GM23338 (cell line): ENCODE measurements around the gene PNPLA3. TPM values are rescaled to one million over a fixed set of nuclear protein-coding genes. Genes with fewer than 3 reads are reported as not detected.

Source experiments
- ATAC-seq: fragments of 200-7000 bp; cut with Tn5 transposase; 3 replicates; pipeline ENCODE4 v1.9.1; 2020
- DNase-seq: peaks from one replicate; pipeline ENCODE4 v3.0.0-alpha.2; 2015; ENCODE audit warnings: low spot score
- H2AFZ ChIP-seq: fragments of 200-600 bp; sonication (generic); 2 replicates; pipeline ENCODE4 v1.8.0; 2016; ENCODE audit warnings: antibody characterized with exemption, mild to moderate bottlenecking, moderate library complexity
- H3F3A ChIP-seq: fragments of 200-600 bp; sonication (generic); replicated peaks from 2 replicates; pipeline ENCODE4 v1.8.0; 2017; ENCODE audit warnings: antibody characterized with exemption, mixed run types, low read depth
- H3K27ac ChIP-seq: fragments of 200-600 bp; sonication (generic); 2 replicates; pipeline ENCODE4 v1.6.1; 2016; ENCODE audit warnings: low read depth
- H3K27me3 ChIP-seq: fragments of 200-600 bp; sonication (generic); 2 replicates; pipeline ENCODE4 v1.8.0; 2016; ENCODE audit warnings: mild to moderate bottlenecking, mixed run types, moderate library complexity; ENCODE audit not compliant: insufficient read depth
- H3K36me3 ChIP-seq: fragments of 200-600 bp; sonication (generic); 2 replicates; pipeline ENCODE4 v1.8.0; 2016; ENCODE audit warnings: mild to moderate bottlenecking; ENCODE audit not compliant: insufficient read depth
- H3K4me1 ChIP-seq: fragments of 200-600 bp; sonication (generic); 2 replicates; pipeline ENCODE4 v1.8.0; 2016; ENCODE audit warnings: mild to moderate bottlenecking, moderate library complexity; ENCODE audit not compliant: insufficient read depth
- H3K4me2 ChIP-seq: fragments of 200-600 bp; sonication (generic); 2 replicates; pipeline ENCODE4 v1.7.1; 2017; ENCODE audit warnings: mixed run types
- H3K4me3 ChIP-seq: fragments of 200-600 bp; sonication (generic); 2 replicates; pipeline ENCODE4 v1.6.1; 2016; ENCODE audit warnings: mixed run types
- H3K79me2 ChIP-seq: fragments of 200-600 bp; sonication (generic); replicated peaks from 2 replicates; pipeline ENCODE4 v1.8.0; 2017; ENCODE audit warnings: mild to moderate bottlenecking; ENCODE audit not compliant: insufficient read depth
- H3K9me2 ChIP-seq: fragments of 200-600 bp; sonication (generic); 2 replicates; pipeline ENCODE4 v1.8.0; 2017; ENCODE audit not compliant: insufficient read depth
- H4K20me1 ChIP-seq: fragments of 200-600 bp; sonication (generic); replicated peaks from 2 replicates; pipeline ENCODE4 v1.8.0; 2017; ENCODE audit warnings: mild to moderate bottlenecking; ENCODE audit not compliant: insufficient read depth
- H3K27ac Mint-ChIP-seq: 2 replicates; pipeline ENCODE4 v1.8.0; 2020; ENCODE audit warnings: inconsistent platforms, mild to moderate bottlenecking, moderate library complexity, mixed read lengths
- H3K27me3 Mint-ChIP-seq: 3 replicates; pipeline ENCODE4 v1.8.0; 2022; ENCODE audit warnings: low read depth, mild to moderate bottlenecking, moderate library complexity, mixed read lengths, inconsistent platforms; ENCODE audit not compliant: insufficient read depth, poor library complexity
- H3K36me3 Mint-ChIP-seq: 3 replicates; pipeline ENCODE4 v1.8.0; 2021; ENCODE audit warnings: low read depth, mild to moderate bottlenecking, inconsistent platforms, moderate library complexity, mixed read lengths
- H3K4me1 Mint-ChIP-seq: 3 replicates; pipeline ENCODE4 v1.8.0; 2020; ENCODE audit warnings: mild to moderate bottlenecking, inconsistent platforms, mixed read lengths
- H3K4me3 Mint-ChIP-seq: 3 replicates; pipeline ENCODE4 v1.8.0; 2021; ENCODE audit warnings: moderate library complexity, mild to moderate bottlenecking, inconsistent platforms, mixed read lengths
- H3K9me3 Mint-ChIP-seq: 3 replicates; pipeline ENCODE4 v1.8.0; 2020; ENCODE audit warnings: moderate library complexity, mild to moderate bottlenecking, inconsistent platforms, mixed read lengths
- EZH2 ChIP-seq: fragments of 200-600 bp; sonication (generic); IDR thresholded peaks from one replicate; pipeline ENCODE4 v1.8.0; 2017; ENCODE audit warnings: antibody characterized with exemption, mild to moderate bottlenecking, low read depth; ENCODE audit not compliant: unreplicated experiment
- POLR2AphosphoS5 ChIP-seq: IDR thresholded peaks from 2 replicates; pipeline ENCODE4 v1.6.1; 2016; ENCODE audit warnings: antibody characterized with exemption, low read depth
- REST ChIP-seq: IDR thresholded peaks from one replicate; pipeline ENCODE4 v1.6.1; 2018; ENCODE audit warnings: antibody characterized with exemption; ENCODE audit not compliant: unreplicated experiment
- STAT1 ChIP-seq: IDR thresholded peaks from one replicate; pipeline ENCODE4 v1.6.1; 2016; ENCODE audit warnings: antibody characterized with exemption; ENCODE audit not compliant: unreplicated experiment
- ZNF114 ChIP-seq: fragments of 250-450 bp; sonication (Bioruptor Pico); IDR thresholded peaks from 2 replicates; pipeline ENCODE4 v1.5.0; 2020; ENCODE audit warnings: mild to moderate bottlenecking, moderate library complexity
- polyA plus RNA-seq: library from polyadenylated mRNA; unstranded; fragments of >200 nt; fragmentation: Nextera tagmentation; extraction: Ambion mirVana; gene quantifications from 2 replicates; pipeline ENCODE4 v1.2.1, GENCODE V29; 2016
- total RNA-seq: library from RNA; depleted of rRNA; stranded (reverse); fragments of >200 nt; shearing (Covaris generic); gene quantifications from 2 replicates; pipeline ENCODE4 v1.2.3, GENCODE V29; 2014
- TF ChIP-seq, protein P1 (sequence below), 2 experiments: fragments of 200-600 bp in 1 of 2; sonication (generic) in 1 of 2; conservative IDR thresholded peaks; 2 replicates each; pipeline versions ENCODE4 v1.5.1 to v1.6.1; 2016 to 2017; ENCODE audit warnings: antibody characterized with exemption in 2 of 2, low read depth in 2 of 2, mild to moderate bottlenecking in 2 of 2, moderate library complexity in 1 of 2
- TF ChIP-seq, protein P2 (sequence below): fragments of 250-450 bp; sonication (Bioruptor Pico); IDR thresholded peaks from 2 replicates; pipeline ENCODE4 v1.5.0; 2020; ENCODE audit warnings: mild to moderate bottlenecking, moderate library complexity

PNPLA3 gene
- total and polyA plus RNA-seq, 2 experiments from 2014 or later, result 17.7 to 23.4 TPM

- peaks cover 63% of the 10 kb centered on the region for H3K79me2 ChIP-seq
- no peak overlapping the region for H3K27ac ChIP-seq
- H3K4me2 ChIP-seq, result peak overlapping the region; percentile 97
- H3K4me1 Mint-ChIP-seq, result peaks cover 27% of the 10 kb centered on the region
- H3F3A ChIP-seq, result peaks cover 9% of the 10 kb centered on the region
- no peaks in the 10 kb centered on the region for H3K9me3 Mint-ChIP-seq
- no peaks in the 10 kb centered on the region for H3K36me3 ChIP-seq
- no peaks in the 10 kb centered on the region for H3K27me3 ChIP-seq
- no peak for TF ChIP-seq REST
- TF ChIP-seq, protein P1, sequence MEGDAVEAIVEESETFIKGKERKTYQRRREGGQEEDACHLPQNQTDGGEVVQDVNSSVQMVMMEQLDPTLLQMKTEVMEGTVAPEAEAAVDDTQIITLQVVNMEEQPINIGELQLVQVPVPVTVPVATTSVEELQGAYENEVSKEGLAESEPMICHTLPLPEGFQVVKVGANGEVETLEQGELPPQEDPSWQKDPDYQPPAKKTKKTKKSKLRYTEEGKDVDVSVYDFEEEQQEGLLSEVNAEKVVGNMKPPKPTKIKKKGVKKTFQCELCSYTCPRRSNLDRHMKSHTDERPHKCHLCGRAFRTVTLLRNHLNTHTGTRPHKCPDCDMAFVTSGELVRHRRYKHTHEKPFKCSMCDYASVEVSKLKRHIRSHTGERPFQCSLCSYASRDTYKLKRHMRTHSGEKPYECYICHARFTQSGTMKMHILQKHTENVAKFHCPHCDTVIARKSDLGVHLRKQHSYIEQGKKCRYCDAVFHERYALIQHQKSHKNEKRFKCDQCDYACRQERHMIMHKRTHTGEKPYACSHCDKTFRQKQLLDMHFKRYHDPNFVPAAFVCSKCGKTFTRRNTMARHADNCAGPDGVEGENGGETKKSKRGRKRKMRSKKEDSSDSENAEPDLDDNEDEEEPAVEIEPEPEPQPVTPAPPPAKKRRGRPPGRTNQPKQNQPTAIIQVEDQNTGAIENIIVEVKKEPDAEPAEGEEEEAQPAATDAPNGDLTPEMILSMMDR (conservative IDR thresholded peaks at IDR 0.05; ENCODE audit: low read depth in 2 of 2), result no peak
- TF ChIP-seq EZH2, result no peak
- no peak for TF ChIP-seq ZNF114 (CRISPR knock-in tag)
- no peak for TF ChIP-seq POLR2AphosphoS5
- no peak for TF ChIP-seq STAT1
- TF ChIP-seq, protein P2, sequence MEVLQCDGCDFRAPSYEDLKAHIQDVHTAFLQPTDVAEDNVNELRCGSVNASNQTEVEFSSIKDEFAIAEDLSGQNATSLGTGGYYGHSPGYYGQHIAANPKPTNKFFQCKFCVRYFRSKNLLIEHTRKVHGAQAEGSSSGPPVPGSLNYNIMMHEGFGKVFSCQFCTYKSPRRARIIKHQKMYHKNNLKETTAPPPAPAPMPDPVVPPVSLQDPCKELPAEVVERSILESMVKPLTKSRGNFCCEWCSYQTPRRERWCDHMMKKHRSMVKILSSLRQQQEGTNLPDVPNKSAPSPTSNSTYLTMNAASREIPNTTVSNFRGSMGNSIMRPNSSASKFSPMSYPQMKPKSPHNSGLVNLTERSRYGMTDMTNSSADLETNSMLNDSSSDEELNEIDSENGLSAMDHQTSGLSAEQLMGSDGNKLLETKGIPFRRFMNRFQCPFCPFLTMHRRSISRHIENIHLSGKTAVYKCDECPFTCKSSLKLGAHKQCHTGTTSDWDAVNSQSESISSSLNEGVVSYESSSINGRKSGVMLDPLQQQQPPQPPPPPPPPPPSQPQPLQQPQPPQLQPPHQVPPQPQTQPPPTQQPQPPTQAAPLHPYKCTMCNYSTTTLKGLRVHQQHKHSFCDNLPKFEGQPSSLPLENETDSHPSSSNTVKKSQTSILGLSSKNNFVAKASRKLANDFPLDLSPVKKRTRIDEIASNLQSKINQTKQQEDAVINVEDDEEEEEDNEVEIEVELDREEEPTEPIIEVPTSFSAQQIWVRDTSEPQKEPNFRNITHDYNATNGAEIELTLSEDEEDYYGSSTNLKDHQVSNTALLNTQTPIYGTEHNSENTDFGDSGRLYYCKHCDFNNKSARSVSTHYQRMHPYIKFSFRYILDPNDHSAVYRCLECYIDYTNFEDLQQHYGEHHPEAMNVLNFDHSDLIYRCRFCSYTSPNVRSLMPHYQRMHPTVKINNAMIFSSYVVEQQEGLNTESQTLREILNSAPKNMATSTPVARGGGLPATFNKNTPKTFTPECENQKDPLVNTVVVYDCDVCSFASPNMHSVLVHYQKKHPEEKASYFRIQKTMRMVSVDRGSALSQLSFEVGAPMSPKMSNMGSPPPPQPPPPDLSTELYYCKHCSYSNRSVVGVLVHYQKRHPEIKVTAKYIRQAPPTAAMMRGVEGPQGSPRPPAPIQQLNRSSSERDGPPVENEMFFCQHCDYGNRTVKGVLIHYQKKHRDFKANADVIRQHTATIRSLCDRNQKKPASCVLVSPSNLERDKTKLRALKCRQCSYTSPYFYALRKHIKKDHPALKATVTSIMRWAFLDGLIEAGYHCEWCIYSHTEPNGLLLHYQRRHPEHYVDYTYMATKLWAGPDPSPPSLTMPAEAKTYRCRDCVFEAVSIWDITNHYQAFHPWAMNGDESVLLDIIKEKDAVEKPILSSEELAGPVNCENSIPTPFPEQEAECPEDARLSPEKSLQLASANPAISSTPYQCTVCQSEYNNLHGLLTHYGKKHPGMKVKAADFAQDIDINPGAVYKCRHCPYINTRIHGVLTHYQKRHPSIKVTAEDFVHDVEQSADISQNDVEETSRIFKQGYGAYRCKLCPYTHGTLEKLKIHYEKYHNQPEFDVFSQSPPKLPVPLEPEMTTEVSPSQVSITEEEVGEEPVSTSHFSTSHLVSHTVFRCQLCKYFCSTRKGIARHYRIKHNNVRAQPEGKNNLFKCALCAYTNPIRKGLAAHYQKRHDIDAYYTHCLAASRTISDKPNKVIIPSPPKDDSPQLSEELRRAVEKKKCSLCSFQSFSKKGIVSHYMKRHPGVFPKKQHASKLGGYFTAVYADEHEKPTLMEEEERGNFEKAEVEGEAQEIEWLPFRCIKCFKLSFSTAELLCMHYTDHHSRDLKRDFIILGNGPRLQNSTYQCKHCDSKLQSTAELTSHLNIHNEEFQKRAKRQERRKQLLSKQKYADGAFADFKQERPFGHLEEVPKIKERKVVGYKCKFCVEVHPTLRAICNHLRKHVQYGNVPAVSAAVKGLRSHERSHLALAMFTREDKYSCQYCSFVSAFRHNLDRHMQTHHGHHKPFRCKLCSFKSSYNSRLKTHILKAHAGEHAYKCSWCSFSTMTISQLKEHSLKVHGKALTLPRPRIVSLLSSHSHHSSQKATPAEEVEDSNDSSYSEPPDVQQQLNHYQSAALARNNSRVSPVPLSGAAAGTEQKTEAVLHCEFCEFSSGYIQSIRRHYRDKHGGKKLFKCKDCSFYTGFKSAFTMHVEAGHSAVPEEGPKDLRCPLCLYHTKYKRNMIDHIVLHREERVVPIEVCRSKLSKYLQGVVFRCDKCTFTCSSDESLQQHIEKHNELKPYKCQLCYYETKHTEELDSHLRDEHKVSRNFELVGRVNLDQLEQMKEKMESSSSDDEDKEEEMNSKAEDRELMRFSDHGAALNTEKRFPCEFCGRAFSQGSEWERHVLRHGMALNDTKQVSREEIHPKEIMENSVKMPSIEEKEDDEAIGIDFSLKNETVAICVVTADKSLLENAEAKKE, result no peak
- ATAC-seq (no peak), DNase-seq (peak; percentile 25)
- peaks cover 29% of the 10 kb centered on the region for H4K20me1 ChIP-seq
- no peaks in the 10 kb centered on the region for H3K9me2 ChIP-seq
- no peak overlapping the region for H3K27ac Mint-ChIP-seq
- peaks cover 7% of the 10 kb centered on the region for H3K27me3 Mint-ChIP-seq
- no peak overlapping the region for H2AFZ ChIP-seq
- H3K36me3 Mint-ChIP-seq, result no peaks in the 10 kb centered on the region; the same call in 2 of the 3 replicates
- peaks cover 25% of the 10 kb centered on the region for H3K4me1 ChIP-seq
- H3K4me3 Mint-ChIP-seq, result peak overlapping the region; percentile 98
- H3K4me3 ChIP-seq, result peak overlapping the region; percentile 97
These were observed 33.3 kb downstream of the PNPLA3 start for GRCh38 chr22:43956805-43957463.
